Neural crest cell (in vitro differentiated cells): ENCODE data around the gene STK11. TPM values are rescaled to one million over a fixed set of nuclear protein-coding genes. Genes with fewer than 3 reads are reported as not detected.

Experiments
- DNase-seq: peaks from one replicate; pipeline ENCODE4 v3.0.0; 2021; ENCODE audit warnings: low read depth, mixed read lengths, low spot score
- H3K27ac Mint-ChIP-seq: one replicate; pipeline ENCODE4 v1.8.0; 2021; ENCODE audit warnings: mild to moderate bottlenecking, mixed read lengths; ENCODE audit not compliant: unreplicated experiment
- H3K27me3 Mint-ChIP-seq: 2 replicates; pipeline ENCODE4 v1.8.0; 2021; ENCODE audit warnings: low read depth, mild to moderate bottlenecking, mixed read lengths
- H3K36me3 Mint-ChIP-seq: 2 replicates; pipeline ENCODE4 v1.8.0; 2021; ENCODE audit warnings: low read depth, mild to moderate bottlenecking, mixed read lengths
- H3K4me1 Mint-ChIP-seq: 2 replicates; pipeline ENCODE4 v1.8.0; 2021; ENCODE audit warnings: mixed read lengths
- H3K4me3 Mint-ChIP-seq: one replicate; pipeline ENCODE4 v1.8.0; 2021; ENCODE audit warnings: mild to moderate bottlenecking, mixed read lengths
- H3K9me3 Mint-ChIP-seq: 2 replicates; pipeline ENCODE4 v1.8.0; 2021; ENCODE audit warnings: mixed read lengths
- total RNA-seq: library from RNA; stranded (reverse); gene quantifications from 2 replicates; pipeline ENCODE4 v1.2.1, GENCODE V29; 2021
- TF ChIP-seq, protein P1 (sequence below): fragments of 200-600 bp; sonication (generic); conservative IDR thresholded peaks from 2 replicates; pipeline ENCODE4 v1.5.0; 2021; ENCODE audit warnings: antibody characterized with exemption, mild to moderate bottlenecking

Gene STK11
- total RNA-seq, 1 donor from 2014 or later = 60.2 TPM

DNA sequence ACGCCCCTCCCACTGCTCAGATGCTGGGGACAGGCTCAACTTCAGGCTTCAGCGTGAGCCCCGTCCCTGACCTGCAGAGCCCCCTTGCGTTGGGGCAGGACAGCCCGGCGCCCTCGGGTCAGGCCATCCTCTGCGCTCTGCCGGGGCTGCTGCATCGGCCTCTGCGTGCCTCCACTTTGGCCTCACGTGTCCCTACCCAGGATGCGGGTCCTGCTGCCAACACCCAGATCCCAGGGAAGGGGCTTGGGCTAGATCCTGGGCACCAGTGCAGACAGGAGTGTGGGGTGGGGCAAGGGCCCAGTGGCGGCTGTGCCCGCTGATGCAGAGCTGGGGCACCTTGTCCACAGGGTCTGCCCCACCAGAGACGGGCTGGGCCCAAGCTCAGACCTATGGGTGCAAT is 19.3 kb downstream of the STK11 start:
- TF ChIP-seq, protein P1, sequence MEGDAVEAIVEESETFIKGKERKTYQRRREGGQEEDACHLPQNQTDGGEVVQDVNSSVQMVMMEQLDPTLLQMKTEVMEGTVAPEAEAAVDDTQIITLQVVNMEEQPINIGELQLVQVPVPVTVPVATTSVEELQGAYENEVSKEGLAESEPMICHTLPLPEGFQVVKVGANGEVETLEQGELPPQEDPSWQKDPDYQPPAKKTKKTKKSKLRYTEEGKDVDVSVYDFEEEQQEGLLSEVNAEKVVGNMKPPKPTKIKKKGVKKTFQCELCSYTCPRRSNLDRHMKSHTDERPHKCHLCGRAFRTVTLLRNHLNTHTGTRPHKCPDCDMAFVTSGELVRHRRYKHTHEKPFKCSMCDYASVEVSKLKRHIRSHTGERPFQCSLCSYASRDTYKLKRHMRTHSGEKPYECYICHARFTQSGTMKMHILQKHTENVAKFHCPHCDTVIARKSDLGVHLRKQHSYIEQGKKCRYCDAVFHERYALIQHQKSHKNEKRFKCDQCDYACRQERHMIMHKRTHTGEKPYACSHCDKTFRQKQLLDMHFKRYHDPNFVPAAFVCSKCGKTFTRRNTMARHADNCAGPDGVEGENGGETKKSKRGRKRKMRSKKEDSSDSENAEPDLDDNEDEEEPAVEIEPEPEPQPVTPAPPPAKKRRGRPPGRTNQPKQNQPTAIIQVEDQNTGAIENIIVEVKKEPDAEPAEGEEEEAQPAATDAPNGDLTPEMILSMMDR = no peak
- Mint-ChIP-seq H3K27me3 (no peaks in the 10 kb centered on the region), H3K9me3 (no peaks in the 10 kb centered on the region), H3K27ac (no peak overlapping the region), H3K36me3 (no peaks in the 10 kb centered on the region), H3K4me1 (no peaks in the 10 kb centered on the region), H3K4me3 (no peak overlapping the region)
- no peak for DNase-seq

DNA sequence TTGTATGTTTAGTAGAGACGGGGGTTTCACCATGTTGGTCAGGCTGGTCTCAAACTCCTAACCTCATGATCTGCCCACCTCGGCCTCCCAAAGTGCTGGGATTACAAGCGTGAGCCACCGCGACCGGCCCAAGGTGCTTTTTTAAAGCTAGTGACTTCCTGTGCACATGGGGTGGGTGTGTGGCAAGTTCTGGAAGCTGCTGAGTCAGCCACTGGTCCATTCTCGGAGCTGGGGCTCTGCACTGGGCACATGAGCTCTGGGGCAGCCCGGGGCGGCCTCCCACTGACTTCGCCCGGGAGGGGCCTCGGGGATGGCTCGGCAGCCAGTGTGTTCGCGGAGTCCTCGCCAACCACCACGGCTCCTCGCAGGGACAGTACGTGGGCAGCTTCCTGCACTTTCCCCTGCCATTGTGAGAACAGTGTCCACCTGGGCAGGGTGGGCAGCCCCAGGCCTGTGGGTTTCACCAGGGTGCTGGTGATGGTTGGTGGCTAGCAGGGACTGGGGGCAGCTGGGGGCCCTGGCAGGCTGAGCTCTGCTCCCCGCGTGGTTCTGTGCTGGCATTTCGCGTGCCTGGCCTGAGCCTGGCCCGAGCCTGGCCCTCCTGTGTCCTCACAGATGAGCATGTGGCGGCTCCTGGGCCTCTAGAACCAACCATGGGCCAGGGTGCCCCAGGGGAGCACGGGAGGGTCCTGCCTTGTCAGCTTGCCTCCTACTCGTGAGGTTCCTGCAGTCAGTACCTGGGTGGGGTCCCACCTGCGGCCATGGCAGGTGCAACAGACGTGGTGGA is 20.1 kb downstream of the STK11 start:
- H3K36me3 Mint-ChIP-seq = no peaks in the 10 kb centered on the region
- no peaks in the 10 kb centered on the region for H3K27me3 Mint-ChIP-seq
- H3K9me3 Mint-ChIP-seq = no peaks in the 10 kb centered on the region

DNA sequence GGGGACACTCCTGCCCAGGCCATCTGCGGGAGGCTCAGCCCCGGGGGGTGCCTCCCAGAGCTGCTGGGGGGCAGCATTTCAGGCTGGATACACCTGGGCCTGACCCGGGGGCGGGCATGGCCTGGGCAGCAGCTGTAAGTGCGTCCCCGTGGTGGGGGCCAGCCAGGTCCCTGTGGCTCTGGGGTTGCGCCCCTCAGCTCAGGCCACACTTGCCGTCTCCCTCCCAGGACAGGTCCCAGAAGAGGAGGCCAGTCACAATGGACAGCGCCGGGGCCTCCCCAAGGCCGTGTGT is 20.6 kb downstream of the STK11 start:
- DNase-seq = no peak
- H3K4me1 Mint-ChIP-seq = no peaks in the 10 kb centered on the region
- no peaks in the 10 kb centered on the region for H3K9me3 Mint-ChIP-seq
- H3K27me3 Mint-ChIP-seq = no peaks in the 10 kb centered on the region
- H3K4me3 Mint-ChIP-seq = no peak overlapping the region
- TF ChIP-seq, protein P1 = no peak
- H3K27ac Mint-ChIP-seq = no peak overlapping the region
- no peaks in the 10 kb centered on the region for H3K36me3 Mint-ChIP-seq

More for the DNA sequence above, 20.1 kb downstream of the STK11 start:
- H3K4me1 Mint-ChIP-seq = no peaks in the 10 kb centered on the region
- TF ChIP-seq, protein P1 = no peak
- H3K4me3 Mint-ChIP-seq = no peak overlapping the region
- H3K27ac Mint-ChIP-seq = no peak overlapping the region
- no peak for DNase-seq

GRCh38 chr19:1226522-1227303 is 21.1 kb downstream of the STK11 start:
- no peak for DNase-seq
- H3K9me3 Mint-ChIP-seq = no peaks in the 10 kb centered on the region
- H3K27me3 Mint-ChIP-seq = no peaks in the 10 kb centered on the region
- no peak overlapping the region for H3K4me3 Mint-ChIP-seq
- no peak overlapping the region for H3K27ac Mint-ChIP-seq
- TF ChIP-seq, protein P1 = no peak
- H3K4me1 Mint-ChIP-seq = no peaks in the 10 kb centered on the region
- H3K36me3 Mint-ChIP-seq = no peaks in the 10 kb centered on the region

- H3K4me1 Mint-ChIP-seq = peaks cover 2% of the 10 kb centered on the region
- TF ChIP-seq, protein P1 = no peak
- no peak overlapping the region for H3K4me3 Mint-ChIP-seq
- H3K9me3 Mint-ChIP-seq = no peaks in the 10 kb centered on the region
- DNase-seq = no peak
- no peak overlapping the region for H3K27ac Mint-ChIP-seq
- no peaks in the 10 kb centered on the region for H3K36me3 Mint-ChIP-seq
- no peaks in the 10 kb centered on the region for H3K27me3 Mint-ChIP-seq
Measured at GRCh38 chr19:1227304-1228054, 21.9 kb downstream of the STK11 start.
